GM12878 (cell line): ENCODE data around the gene LYRM4. TPM values are rescaled to one million over a fixed set of nuclear protein-coding genes. Genes with fewer than 3 reads are reported as not detected.
A peak's percentile ranks its signal among the peaks of the same experiment; 100 is the strongest.

ENCODE experiments used
- ATAC-seq: fragments of 200-7000 bp; cut with Tn5 transposase; 3 replicates; pipeline ENCODE4 v1.9.1; 2020; ENCODE audit warnings: mild to moderate bottlenecking, moderate library complexity
- BruUV-seq: library from RNA; stranded (reverse); fragments of 400-500 nt; replicated peaks from 2 replicates; lab custom pipeline; 2021; lab: Mats Ljungman, UMichigan
- CTCF ChIA-PET: fragments of 300-600 bp; sonication (Branson Sonifier 250); formaldehyde crosslinking; extraction: SDS; loops from one replicate; lab custom pipeline; 2021; ENCODE audit warnings: inconsistent platforms; lab: Yijun Ruan, JAX
- POLR2A ChIA-PET: fragments of 350-600 bp; formaldehyde crosslinking; extraction: SDS; loops from one replicate; lab custom pipeline; 2021; ENCODE audit warnings: inconsistent platforms; lab: Charles Lee
- RAD21 ChIA-PET: fragments of 300-600 bp; sonication (Branson Sonifier 250); formaldehyde crosslinking; loops from one replicate; lab custom pipeline; 2023; ENCODE audit warnings: antibody characterized with exemption; ENCODE audit not compliant: unreplicated experiment; lab: Charles Lee
- SMC1A ChIA-PET: fragments of 300-600 bp; sonication (Branson Sonifier 250); formaldehyde crosslinking; loops from one replicate; lab custom pipeline; 2023; ENCODE audit not compliant: unreplicated experiment, uncharacterized antibody; lab: Charles Lee
- DNase-seq: peaks from one replicate; pipeline ENCODE4 v3.0.0-alpha.2; 2011; ENCODE audit warnings: low read depth, low spot score
- FAIRE-seq: peaks from 3 replicates; lab custom pipeline; 2011; peaks lifted over from hg19 to GRCh38; lab: Jason Lieb, UNC
- H2AFZ ChIP-seq: 2 replicates; pipeline ENCODE4 v1.6.0; 2011; ENCODE audit warnings: low read depth, low read length, control low read depth; ENCODE audit not compliant: control insufficient read depth
- H3K27ac ChIP-seq: 2 replicates; pipeline ENCODE4 v1.5.1; 2011; ENCODE audit warnings: control low read depth; ENCODE audit not compliant: control insufficient read depth, insufficient read depth
- H3K27me3 ChIP-seq, 2 experiments: replicated peaks in 1 of 2; 2 replicates each; pipeline versions ENCODE4 v1.6.0 to v1.6.1; 2011; ENCODE audit warnings: low read length in 1 of 2; ENCODE audit not compliant: control insufficient read depth in 2 of 2, insufficient read depth in 2 of 2
- H3K36me3 ChIP-seq, 2 experiments: 2 replicates each; pipeline ENCODE4 v1.5.1; 2011; ENCODE audit warnings: low read length in 1 of 2; ENCODE audit not compliant: control insufficient read depth in 2 of 2, insufficient read depth in 2 of 2
- H3K4me1 ChIP-seq: 2 replicates; pipeline ENCODE4 v1.6.1; 2011; ENCODE audit warnings: mild to moderate bottlenecking, low read length, moderate library complexity, mixed read lengths; ENCODE audit not compliant: control insufficient read depth, insufficient read depth
- H3K4me2 ChIP-seq: 2 replicates; pipeline ENCODE4 v1.6.0; 2011; ENCODE audit warnings: control low read depth; ENCODE audit not compliant: control insufficient read depth, insufficient read depth
- H3K4me3 ChIP-seq: fragments of 200-600 bp; sonication (generic); 2 replicates; pipeline ENCODE4 v1.5.1; 2016
- H3K79me2 ChIP-seq: 2 replicates; pipeline ENCODE4 v1.6.0; 2011; ENCODE audit warnings: low read length; ENCODE audit not compliant: control insufficient read depth, insufficient read depth
- H3K9ac ChIP-seq: 2 replicates; pipeline ENCODE4 v1.8.0; 2011; ENCODE audit warnings: low read length, control low read depth, mixed read lengths; ENCODE audit not compliant: control insufficient read depth, insufficient read depth
- H3K9me3 ChIP-seq: replicated peaks from 3 replicates; pipeline ENCODE4 v1.5.1; 2011; ENCODE audit warnings: mild to moderate bottlenecking, low read length; ENCODE audit not compliant: control insufficient read depth, insufficient read depth
- H4K20me1 ChIP-seq: 2 replicates; pipeline ENCODE4 v1.6.0; 2011; ENCODE audit not compliant: control insufficient read depth, insufficient read depth
- HDAC6 ChIP-seq: fragments of 200-600 bp; sonication (generic); IDR thresholded peaks from one replicate; pipeline ENCODE4 v1.8.0; 2017; ENCODE audit warnings: antibody characterized with exemption; ENCODE audit not compliant: unreplicated experiment
- HDGF ChIP-seq: fragments of 450-650 bp; IDR thresholded peaks from 2 replicates; pipeline ENCODE4 v1.6.1; 2016; ENCODE audit warnings: antibody characterized with exemption
- LARP7 ChIP-seq: fragments of 450-650 bp; IDR thresholded peaks from 2 replicates; pipeline ENCODE4 v1.6.1; 2017; ENCODE audit warnings: mild to moderate bottlenecking
- NFXL1 ChIP-seq: fragments of 450-650 bp; IDR thresholded peaks from 2 replicates; pipeline ENCODE4 v1.6.1; 2017; ENCODE audit warnings: antibody characterized with exemption, mild to moderate bottlenecking, borderline replicate concordance
- PKNOX1 ChIP-seq: fragments of 450-650 bp; IDR thresholded peaks from 2 replicates; pipeline ENCODE4 v1.6.1; 2016; ENCODE audit warnings: mild to moderate bottlenecking
- SREBF2 ChIP-seq: IDR thresholded peaks from 2 replicates; pipeline ENCODE4 v1.6.1; 2012; ENCODE audit warnings: mild to moderate bottlenecking, low read length
- TBL1XR1 ChIP-seq: IDR thresholded peaks from 2 replicates; pipeline ENCODE4 v1.6.1; 2012; ENCODE audit warnings: low read depth, low read length, improper control_type of control experiment
- WGBS: methylation state at CpG from one replicate; pipeline ENCODE4 v1.1.6; 2016; ENCODE audit warnings: low lambda C conversion rate; ENCODE audit not compliant: insufficient replicate concordance, insufficient coverage; ENCODE audit errors: missing lambda C conversion rate; 5-methylcytosine and 5-hydroxymethylcytosine counted together
- in situ Hi-C: fragments of 300-500 bp; cut with MboI; formaldehyde crosslinking; loops from 9 replicates; pipeline ENCODE4 v1.14.3; 2018; ENCODE audit warnings: mixed read lengths
- intact Hi-C: fragments of 100-400 bp; cut with micrococcal nuclease; formaldehyde crosslinking; loops from one replicate; pipeline ENCODE4 v1.14.2; 2022; ENCODE audit not compliant: unreplicated experiment
- polyA plus RNA-seq, 11 experiments: library from polyadenylated mRNA; depleted of rRNA in 4 of 11; unstranded in 6 of 11; stranded (reverse) in 5 of 11; fragments of >200 nt; fragmentation: Nextera tagmentation in 4 of 11; fragmentation: Illumina TruSeq in 1 of 11; extraction: Ambion mirVana in 4 of 11; extraction: Trizol in 1 of 11; gene quantifications; 1 replicate in 1 of 11; 2 replicates in 10 of 11; pipeline versions ENCODE4 v1.2.1 to v1.2.3, GENCODE V29; 2011 to 2016; ENCODE audit warnings: inconsistent platforms in 2 of 11, missing spikeins in 2 of 11, low read depth in 1 of 11
- total RNA-seq, 4 experiments: library from RNA; depleted of rRNA in 3 of 4; stranded (reverse); fragments of >200 nt in 3 of 4; fragmentation: Illumina TruSeq in 1 of 4; extraction: Trizol in 1 of 4; gene quantifications; 2 replicates each; pipeline versions ENCODE4 v1.2.1 to v1.2.3, GENCODE V29; 2013 to 2021

LYRM4 gene
- total and polyA plus RNA-seq, 10 of the 15 experiments (the other 5 are each of a cell fraction or from before 2014, with no cell fraction given): 32.7 to 66.8 (median 44.0) TPM

GRCh38 chr6:5086294-5086890 lies 174.4 kb downstream of the LYRM4 start:
- H3K4me3 ChIP-seq: peak overlapping the region; percentile 84; the same call in 1 of the 2 replicates
- no peaks in the 10 kb centered on the region for H3K79me2 ChIP-seq
- SMC1A ChIA-PET: no interaction called here
- intact Hi-C loops: no loop called here
- DNase-seq: no peak
- no peak overlapping the region for H3K27ac ChIP-seq
- ATAC-seq: no peak
- TF ChIP-seq PKNOX1 (no peak), TBL1XR1 (no peak), LARP7 (no peak)
- TF ChIP-seq, all 136 proteins: peak for 0
- FAIRE-seq: no peak
- in situ Hi-C loops: no loop called here
- Histone ChIP-seq H3K4me2 (peak overlapping the region; percentile 96), H4K20me1 (no peaks in the 10 kb centered on the region), H3K4me1 (peaks cover 25% of the 10 kb centered on the region), H3K9ac (no peak overlapping the region), H3K36me3 (no peaks in the 10 kb centered on the region), H2AFZ (peak overlapping the region; percentile 33; the same call in 1 of the 2 replicates), H3K27me3 (peaks cover 8 to 14% of the 10 kb centered on the region in 2 experiments), H3K9me3 (no peaks in the 10 kb centered on the region; the same call in 2 of the 3 replicates)
- POLR2A ChIA-PET: no interaction called here
- CTCF ChIA-PET: no interaction called here
- RAD21 ChIA-PET: no interaction called here
- BruUV-seq: no TSS peak
- WGBS: 81% methylated on average over 45 of the region's 56 CpGs

GRCh38 chr6:5085648-5086293 lies 175.0 kb downstream of the LYRM4 start:
- H3K4me1 ChIP-seq: peaks cover 19% of the 10 kb centered on the region
- intact Hi-C loops (no loop called here), in situ Hi-C loops (no loop called here)
- no peaks in the 10 kb centered on the region for H3K36me3 ChIP-seq
- DNase-seq (no peak), FAIRE-seq (no peak), ATAC-seq (peak; percentile 62)
- no peaks in the 10 kb centered on the region for H3K79me2 ChIP-seq
- TF ChIP-seq NFXL1 (no peak), HDGF (no peak), SREBF2 (no peak), HDAC6 (peak; percentile 19)
- BruUV-seq: no TSS peak
- ChIA-PET SMC1A (no interaction called here), RAD21 (no interaction called here), CTCF (no interaction called here), POLR2A (no interaction called here)
- H4K20me1 ChIP-seq: no peaks in the 10 kb centered on the region
- peaks cover 8 to 14% of the 10 kb centered on the region in 2 experiments for H3K27me3 ChIP-seq
- H3K9ac ChIP-seq: no peak overlapping the region; the same call in 1 of the 2 replicates
- H3K9me3 ChIP-seq: no peaks in the 10 kb centered on the region; the same call in 2 of the 3 replicates
- H3K4me3 ChIP-seq: peak overlapping the region; percentile 84
- no peak overlapping the region for H3K27ac ChIP-seq
- peak overlapping the region; percentile 33 for H2AFZ ChIP-seq
- H3K4me2 ChIP-seq: peak overlapping the region; percentile 96
- WGBS: 6% methylated on average over 63 of the region's 74 CpGs
